Omental fat pad (tissue), 4 donors: ENCODE measurements around the gene PAPSS1. TPM values are rescaled to one million over a fixed set of nuclear protein-coding genes. Genes with fewer than 3 reads are reported as not detected.

ENCODE experiments used
- ATAC-seq: fragments of 150-250 bp; one replicate; pipeline ENCODE4 v1.9.1; 2016; ENCODE audit warnings: mild to moderate bottlenecking, moderate library complexity; ENCODE audit not compliant: low FRiP score
- DNase-seq: peaks from one replicate; pipeline ENCODE4 v3.0.0-alpha.2; 2019; ENCODE audit warnings: low spot score
- total RNA-seq, 4 donors: library from RNA; depleted of rRNA; stranded (reverse); fragments of >200 nt; gene quantifications; one replicate each; pipeline ENCODE4 v1.1.0, GENCODE V29; 2016
- TF ChIP-seq, protein P1 (sequence below), 3 donors: fragments of 450-650 bp; IDR thresholded peaks; one replicate each; pipeline ENCODE4 v1.5.1; 2016 to 2017; ENCODE audit warnings: antibody characterized with exemption in 3 of 3, mild to moderate bottlenecking in 3 of 3, moderate library complexity in 2 of 3

The PAPSS1 gene
- total RNA-seq, 4 donors from 2014 or later = 29.4 to 41.5 (median 37.6) TPM

DNA sequence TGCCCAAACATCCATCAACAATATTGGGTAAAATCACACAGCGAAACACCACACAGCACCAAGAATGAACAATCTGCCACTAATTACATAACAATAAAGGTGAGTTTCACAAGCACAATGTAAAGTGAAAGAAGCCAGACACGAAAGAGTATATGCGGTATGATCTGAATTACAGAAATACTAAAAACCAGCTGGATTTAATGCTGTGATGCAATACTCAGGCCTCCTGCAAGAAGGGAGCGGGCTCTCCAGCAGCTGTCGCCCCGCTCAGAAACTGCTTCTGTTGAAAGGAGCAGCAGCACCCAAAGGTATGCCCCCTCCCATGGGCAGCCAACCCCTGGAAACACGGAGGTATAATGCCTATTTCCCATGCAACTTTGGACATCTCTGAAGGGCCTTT is 77.0 kb downstream of the PAPSS1 start:
- DNase-seq = no peak
- ATAC-seq = no peak
- TF ChIP-seq, protein P1, sequence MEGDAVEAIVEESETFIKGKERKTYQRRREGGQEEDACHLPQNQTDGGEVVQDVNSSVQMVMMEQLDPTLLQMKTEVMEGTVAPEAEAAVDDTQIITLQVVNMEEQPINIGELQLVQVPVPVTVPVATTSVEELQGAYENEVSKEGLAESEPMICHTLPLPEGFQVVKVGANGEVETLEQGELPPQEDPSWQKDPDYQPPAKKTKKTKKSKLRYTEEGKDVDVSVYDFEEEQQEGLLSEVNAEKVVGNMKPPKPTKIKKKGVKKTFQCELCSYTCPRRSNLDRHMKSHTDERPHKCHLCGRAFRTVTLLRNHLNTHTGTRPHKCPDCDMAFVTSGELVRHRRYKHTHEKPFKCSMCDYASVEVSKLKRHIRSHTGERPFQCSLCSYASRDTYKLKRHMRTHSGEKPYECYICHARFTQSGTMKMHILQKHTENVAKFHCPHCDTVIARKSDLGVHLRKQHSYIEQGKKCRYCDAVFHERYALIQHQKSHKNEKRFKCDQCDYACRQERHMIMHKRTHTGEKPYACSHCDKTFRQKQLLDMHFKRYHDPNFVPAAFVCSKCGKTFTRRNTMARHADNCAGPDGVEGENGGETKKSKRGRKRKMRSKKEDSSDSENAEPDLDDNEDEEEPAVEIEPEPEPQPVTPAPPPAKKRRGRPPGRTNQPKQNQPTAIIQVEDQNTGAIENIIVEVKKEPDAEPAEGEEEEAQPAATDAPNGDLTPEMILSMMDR (IDR thresholded peaks at IDR 0.05) = no peak

DNA sequence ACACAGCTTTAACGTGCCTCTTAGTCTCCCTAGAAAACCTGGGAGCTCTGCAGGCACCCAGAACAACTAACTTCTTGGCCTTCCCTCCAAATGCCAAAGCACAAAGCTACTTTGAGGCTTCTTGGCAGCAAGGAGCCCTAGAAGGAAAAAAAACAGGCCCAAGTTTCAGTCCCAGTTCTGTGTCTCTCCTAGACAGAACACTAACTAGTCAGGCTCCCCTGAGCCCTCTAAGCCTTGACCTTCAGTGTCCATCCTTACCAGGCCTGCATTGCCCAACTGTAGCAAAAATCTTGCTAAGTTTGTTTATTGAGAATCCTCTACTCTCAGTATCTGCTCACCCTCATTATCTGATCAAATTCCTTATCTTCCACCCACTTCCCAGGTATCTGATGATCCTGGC is 79.2 kb downstream of the PAPSS1 start:
- ATAC-seq = no peak
- TF ChIP-seq, protein P1 (IDR thresholded peaks at IDR 0.05) = no peak
- DNase-seq = no peak

DNA sequence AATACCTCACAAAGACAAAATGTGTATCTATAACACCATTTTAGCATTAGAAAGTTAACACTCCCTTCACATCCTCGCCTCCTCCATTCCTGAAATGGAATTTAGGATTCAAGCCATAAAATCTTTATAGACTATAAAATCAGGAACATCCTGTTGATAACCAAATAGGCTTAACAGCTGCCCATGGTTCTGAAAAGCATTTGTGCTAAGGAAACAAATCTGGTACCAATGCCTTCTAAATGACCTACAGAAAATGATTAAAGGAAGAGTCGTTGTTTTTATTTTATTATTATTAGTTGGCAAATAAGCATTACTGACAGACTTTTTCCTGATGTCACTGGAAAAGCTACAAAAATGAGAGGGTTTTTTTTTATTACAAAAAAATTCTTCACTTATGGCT is 79.8 kb downstream of the PAPSS1 start:
- ATAC-seq = no peak
- TF ChIP-seq, protein P1 (IDR thresholded peaks at IDR 0.05) = no peak
- no peak for DNase-seq

DNA sequence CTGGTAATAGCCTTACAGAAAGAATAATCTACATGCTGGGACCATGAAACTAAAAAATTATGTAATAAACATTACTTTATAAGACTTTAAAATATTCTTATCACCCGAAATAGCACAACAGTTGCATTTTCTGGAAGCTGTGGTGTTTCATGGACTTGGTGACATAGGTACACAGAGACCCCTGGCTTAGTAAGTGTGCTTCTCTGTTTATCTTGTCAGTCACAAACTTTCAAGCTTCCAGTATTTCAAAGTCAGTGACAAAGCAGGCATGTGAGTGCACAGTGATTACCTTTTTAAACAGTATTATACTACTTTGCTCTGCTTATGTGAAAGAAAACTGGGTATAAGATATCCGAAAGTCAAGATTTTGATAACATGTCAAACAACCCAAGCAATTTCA is 84.3 kb downstream of the PAPSS1 start:
- TF ChIP-seq, protein P1 (IDR thresholded peaks at IDR 0.05) = no peak
- DNase-seq (no peak), ATAC-seq (no peak)

DNA sequence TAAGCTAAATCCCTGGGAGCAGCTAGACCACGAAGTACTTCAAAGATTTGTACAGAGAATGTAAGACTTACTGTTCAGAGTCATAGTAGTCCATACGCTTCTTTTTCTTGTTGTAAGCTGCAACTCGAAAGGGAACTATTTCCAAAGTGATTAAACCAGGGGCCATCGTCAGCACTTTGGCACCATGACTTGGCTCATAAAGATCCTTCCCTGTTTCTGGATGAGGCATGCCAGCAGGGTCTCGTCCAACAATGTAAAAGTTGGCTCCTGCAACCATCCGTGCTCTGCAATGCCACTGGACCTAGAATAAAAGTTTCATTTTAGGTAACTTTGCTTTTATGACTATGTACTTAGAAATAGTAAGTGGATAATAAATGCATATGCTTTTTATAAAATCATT is 88.5 kb downstream of the PAPSS1 start:
- TF ChIP-seq, protein P1 (IDR thresholded peaks at IDR 0.05) = no peak
- DNase-seq = no peak
- ATAC-seq = no peak

DNA sequence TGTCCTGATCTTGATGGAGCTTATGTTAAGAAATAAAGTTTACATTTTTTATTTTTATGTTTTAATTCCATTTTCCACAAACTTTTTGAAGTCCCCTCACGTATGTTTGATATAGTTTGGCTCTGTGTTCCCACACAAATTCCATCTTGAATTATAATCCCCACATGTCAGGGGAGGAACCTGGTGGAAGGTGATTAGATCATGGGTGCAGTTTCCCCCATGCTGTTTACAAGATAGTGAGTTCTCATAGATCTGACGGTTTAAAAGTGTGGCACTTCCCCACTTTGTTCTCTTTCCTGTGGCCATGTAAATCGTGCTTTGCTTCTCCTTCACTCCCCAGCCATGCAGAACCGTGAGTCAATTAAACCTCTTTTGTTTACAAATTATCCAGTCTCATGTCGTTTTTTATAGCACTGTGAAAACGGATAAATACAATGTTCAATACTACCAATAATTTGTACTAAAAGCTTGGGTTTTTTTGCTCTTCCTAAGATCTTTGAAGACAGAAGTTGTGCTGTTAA is 89.8 kb downstream of the PAPSS1 start:
- ATAC-seq (no peak), DNase-seq (no peak)
- TF ChIP-seq, protein P1 (IDR thresholded peaks at IDR 0.05) = no peak

DNA sequence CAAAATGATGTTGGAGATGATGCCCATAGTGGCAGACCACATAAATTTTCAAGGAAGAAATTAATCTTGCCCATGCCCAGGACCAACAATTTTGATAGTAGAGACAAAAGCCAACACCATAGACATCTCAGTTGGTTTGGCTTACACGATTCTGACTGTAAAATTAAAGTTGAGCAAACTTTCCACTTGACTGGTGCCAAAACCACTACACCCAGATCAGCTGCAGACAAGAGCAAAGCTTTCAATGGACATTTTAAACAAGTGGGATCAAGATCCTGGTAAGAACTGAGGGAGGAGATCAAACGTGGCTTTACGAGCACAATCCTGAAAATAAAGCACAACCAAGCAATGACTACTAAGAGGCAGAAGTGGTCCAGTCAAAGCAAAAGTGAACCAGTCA is 90.7 kb downstream of the PAPSS1 start:
- DNase-seq = no peak
- no peak for ATAC-seq

More for the DNA sequence above, 90.7 kb downstream of the PAPSS1 start:
- TF ChIP-seq, protein P1 (IDR thresholded peaks at IDR 0.05) = no peak
